HG02943 (cell line): ENCODE results near the gene ZNF714.
A peak's percentile ranks its signal among the peaks of the same experiment; 100 is the strongest.

Experiments used
- ATAC-seq: cut with Tn5 transposase; IDR thresholded peaks from one replicate; pipeline ENCODE4 v1.9.1; 2021; ENCODE audit warnings: mild to moderate bottlenecking, low read depth, moderate library complexity; ENCODE audit not compliant: unreplicated experiment

ZNF714 gene

DNA sequence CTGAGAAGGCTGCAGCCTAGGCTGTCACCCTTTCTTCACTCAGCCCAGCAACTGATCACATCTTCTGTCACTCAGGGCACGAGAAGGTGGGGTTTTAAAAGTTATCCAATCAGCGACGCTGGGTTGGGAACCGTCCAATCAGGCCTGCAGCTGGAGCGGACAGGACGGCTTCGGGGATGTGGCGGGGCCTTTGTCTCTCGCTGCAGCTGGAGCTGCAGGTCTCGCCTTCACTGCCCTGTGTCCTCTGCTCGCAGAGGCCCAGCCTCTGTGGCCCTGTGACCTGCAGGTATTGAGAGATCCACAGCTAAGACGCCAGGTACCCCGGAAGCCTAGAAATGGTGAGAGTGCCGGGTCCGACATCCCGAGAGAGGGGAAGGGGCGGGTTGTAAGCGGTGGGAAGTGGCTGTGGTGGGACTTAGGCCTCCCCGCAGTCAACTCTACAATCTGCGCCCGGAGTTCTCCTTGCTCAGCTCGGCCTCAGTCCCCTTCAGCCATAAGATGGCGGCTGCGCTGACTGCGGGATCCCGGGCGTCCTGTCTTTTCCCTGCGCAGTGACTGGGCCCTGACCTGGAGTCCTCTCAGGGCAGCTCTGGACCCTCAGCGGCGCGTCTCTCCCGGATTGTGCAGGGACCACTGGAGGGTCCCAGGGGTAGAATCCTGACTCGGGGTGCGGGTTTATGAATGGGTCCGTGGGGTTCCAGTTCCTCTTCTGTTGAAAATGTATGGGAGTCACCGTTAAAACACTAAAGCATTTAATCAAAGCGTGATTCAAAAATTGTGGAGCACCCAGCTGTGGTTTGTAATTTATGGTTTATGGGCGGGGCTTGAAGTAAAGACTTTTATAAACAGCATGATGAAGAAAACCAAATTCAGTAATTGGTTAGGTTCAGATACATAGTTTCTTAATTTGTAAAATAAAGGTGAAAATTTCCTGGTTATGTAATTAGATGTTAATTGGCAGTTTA is at the start of gene ZNF714:
TSS of gene ZNF714 (plus strand) at position 193 of the 965 bp plus-strand sequence. CDS start 16,066 bp downstream, outside the sequence.
- ATAC-seq: peak; percentile 99

- ATAC-seq: no peak
These were observed 37.0 kb upstream of the ZNF714 start for GRCh38 chr19:21045028-21045427.

- no peak for ATAC-seq
These were observed 35.5 kb upstream of the ZNF714 start for GRCh38 chr19:21046489-21046888.

GRCh38 chr19:21047716-21048115 is 34.3 kb upstream of the ZNF714 start:
- no peak for ATAC-seq

DNA sequence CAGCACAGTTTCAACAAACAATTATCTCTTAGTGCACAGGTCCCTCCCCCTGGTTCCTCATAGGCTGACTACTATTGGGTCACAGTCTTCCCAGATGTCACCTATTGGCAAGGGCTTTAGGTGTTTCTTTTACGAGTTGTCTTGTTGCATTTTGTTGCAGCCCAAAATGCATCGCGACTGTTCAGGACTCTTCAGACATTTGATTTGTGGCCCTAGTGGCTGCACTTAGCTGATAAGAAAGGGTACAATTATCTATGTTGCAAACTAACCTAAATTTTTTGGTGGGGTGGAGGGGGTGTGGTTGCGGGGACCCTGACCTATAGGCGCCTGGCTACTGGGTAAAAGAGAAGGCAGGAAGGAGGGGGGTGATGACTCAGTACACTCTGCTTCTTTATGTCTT is 29.1 kb upstream of the ZNF714 start:
- ATAC-seq: no peak

DNA sequence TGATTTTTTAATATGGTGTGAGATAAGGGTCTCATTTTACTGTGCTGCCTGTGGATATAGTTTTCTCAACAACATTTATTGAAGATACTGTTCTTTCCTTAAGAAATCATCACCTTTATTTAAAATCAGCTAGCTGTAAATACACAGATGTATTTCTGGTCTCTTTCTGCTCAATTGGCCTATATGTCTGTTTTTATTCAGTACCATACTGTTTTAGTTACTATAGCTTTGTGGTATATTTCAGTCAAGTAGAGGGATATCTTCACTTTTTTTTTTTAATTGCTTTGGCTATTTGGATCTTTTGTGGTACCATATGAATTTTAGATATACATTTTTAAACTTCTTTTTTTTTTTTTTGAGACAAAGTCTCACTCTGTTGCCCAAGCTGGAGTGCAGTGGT is 16.7 kb upstream of the ZNF714 start:
- no peak for ATAC-seq

- no peak for ATAC-seq
These were observed 2.3 kb downstream of the ZNF714 start for GRCh38 chr19:21084343-21084742.

GRCh38 chr19:21087871-21088270 is 5.9 kb downstream of the ZNF714 start:
- no peak for ATAC-seq

GRCh38 chr19:21092109-21092508 is 10.1 kb downstream of the ZNF714 start:
- ATAC-seq: no peak

DNA sequence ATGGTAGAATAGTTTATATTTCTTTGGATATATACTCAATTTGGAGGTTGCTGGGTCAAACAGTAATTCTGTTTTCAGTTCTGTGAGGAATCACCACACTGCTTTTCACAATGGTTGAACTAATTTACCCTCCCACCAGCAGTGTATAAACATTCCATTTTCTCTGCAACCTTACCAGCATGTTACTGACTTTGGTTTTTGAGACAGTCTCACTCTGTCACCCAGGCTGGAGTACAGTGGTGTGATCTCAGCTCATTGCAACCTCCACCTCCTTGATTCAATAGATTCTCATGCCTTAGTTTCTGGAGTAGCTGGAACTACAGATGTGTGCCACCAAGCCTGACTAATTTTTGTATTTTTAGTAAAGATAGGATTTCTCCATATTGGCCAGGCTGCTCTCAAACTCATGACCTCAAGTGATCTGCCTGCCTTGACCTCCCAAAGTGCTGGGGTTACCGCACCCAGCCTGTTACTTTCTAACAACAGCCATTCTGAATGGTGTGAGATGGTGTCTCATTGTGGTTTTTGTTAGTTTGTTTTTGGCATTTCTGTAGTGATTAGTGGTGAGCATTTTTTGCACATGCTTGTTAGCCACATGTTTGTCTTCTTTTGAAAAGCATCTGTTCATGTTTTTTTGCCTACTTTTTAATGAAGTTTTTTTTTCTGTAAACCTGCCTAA is 12.5 kb downstream of the ZNF714 start:
- ATAC-seq: no peak

DNA sequence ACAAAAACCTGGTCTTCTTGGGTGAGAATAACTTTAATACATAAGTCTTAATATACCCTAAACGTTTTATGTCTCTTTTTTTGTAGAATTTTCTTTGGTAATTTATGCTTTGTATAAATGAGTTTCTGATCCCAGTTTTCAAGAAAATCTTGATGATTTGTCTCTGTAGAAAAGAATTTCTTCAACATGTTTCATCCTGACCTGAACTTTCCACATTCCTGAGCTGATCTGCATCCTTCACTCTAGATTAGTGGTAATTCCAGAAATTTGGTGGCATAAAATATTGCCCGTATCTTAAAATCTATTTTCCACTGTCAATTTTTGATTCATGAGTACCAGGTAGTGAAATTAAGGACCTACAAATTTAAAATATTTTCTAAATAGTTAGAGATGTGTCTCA is 16.3 kb downstream of the ZNF714 start:
- no peak for ATAC-seq

DNA sequence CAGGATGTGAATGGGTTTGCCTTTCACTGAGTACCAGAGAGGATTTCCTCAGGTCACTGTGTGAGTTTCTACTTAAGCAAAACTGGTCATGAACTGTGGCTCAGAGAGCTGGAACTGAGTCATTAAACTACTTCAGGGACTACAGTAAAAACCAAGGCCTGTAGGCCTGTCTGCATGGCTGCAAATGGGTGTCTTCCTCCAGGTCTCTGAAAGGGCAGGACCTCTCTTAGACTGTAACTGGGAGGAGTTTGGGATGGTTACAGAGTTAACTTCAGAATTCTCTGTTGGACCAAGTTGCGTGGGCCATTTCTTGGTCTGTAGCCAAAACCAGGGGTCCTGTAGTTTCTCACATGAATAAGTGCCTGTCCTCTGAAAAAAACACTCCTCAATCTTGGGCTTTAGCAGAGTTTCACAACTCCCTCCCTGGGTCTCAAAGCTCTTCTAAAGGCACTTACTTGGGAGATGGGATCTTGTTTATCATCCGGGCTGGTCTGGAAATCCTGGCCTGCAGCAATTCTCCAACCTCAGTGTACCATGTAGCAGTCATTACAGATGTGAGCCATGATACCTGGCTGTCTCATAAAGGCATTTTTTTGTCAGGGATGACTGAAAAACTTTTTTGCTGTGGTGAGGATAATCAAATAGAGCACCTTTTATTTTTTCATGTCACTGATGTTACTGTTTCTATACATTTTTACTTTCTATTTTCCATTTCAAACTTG is 19.7 kb downstream of the ZNF714 start:
- ATAC-seq: no peak

GRCh38 chr19:21109116-21109515 is 27.1 kb downstream of the ZNF714 start:
- no peak for ATAC-seq

- ATAC-seq: no peak
These were observed 28.2 kb downstream of the ZNF714 start for GRCh38 chr19:21110183-21110582.

DNA sequence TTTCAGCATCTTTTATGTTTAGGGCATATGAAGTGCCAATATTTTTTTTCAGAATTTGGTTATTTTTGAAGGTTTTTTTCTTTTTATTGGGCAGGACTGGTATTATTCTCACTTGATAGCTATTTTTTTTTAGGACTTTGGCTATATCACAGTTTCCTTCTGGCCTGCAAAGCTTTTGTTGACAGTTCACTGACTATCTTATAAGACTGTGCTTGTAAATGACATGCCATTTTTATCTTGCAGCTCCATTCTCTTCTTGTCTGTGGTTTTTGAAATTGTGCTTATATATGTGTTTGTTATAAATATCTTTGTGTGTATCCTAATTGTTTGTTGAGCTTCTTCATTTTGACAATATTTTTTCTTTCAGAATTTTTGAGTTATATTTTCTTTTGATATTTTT is 33.4 kb downstream of the ZNF714 start:
- ATAC-seq: no peak

GRCh38 chr19:21117041-21117907 is 35.3 kb downstream of the ZNF714 start:
- ATAC-seq: no peak

- ATAC-seq: no peak
These were observed 44.1 kb downstream of the ZNF714 start for GRCh38 chr19:21126078-21126477.

DNA sequence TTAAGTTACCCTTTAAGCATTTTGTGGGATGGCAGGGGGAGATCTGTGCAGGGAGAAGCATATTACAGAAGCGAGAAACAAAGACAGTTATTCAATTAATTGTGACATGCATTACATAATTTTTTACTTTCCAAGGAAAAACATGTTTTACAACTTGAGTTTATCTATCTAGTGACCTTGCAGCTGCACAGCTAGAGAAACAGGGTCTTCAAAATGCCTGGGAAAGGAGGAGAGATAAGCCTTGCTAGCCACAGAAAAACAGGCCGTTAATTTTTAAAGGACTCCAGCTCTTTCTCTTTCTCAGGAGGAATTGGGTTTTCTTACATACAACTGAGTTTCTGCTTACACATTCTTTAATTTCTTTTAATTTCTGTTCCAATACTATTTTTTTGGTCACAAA is 45.0 kb downstream of the ZNF714 start:
- no peak for ATAC-seq

- no peak for ATAC-seq
These were observed 45.9 kb downstream of the ZNF714 start for GRCh38 chr19:21127898-21128297.
